Measurements from ENCODE around the gene DPP6.

DPP6 gene

DNA sequence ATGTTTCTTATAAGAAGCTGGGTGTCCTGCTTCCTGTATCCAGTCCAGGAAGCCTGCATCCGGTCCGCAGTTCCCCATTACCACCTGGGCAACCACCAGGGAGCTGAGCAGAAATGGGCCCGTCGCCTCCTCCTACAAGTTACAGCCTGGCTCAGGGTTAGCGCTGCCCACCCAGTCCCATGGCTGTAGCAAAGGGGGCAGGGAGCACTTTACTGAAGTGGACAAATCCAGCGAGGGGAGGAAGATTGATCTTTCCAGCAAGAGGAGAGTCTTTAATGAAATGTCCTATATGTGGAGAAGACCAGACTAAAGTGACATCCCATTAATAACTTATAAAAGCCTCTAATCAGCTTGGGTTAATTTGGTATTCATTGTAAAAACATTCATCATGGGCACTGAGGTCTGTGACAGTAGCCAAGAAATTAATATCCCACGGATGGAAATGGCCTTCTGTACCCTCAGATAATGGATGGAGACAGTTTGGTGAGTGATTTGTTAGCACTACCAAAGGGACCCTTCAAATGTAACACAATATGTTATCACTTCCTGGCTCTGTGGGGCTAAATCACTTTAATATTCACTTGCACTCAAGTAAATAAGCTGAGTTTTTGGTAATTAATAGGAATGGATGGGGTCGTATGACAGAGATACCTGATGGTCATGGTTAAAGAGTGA lies 627.3 kb downstream of the DPP6 start:
- DNase-seq = no peak

DNA sequence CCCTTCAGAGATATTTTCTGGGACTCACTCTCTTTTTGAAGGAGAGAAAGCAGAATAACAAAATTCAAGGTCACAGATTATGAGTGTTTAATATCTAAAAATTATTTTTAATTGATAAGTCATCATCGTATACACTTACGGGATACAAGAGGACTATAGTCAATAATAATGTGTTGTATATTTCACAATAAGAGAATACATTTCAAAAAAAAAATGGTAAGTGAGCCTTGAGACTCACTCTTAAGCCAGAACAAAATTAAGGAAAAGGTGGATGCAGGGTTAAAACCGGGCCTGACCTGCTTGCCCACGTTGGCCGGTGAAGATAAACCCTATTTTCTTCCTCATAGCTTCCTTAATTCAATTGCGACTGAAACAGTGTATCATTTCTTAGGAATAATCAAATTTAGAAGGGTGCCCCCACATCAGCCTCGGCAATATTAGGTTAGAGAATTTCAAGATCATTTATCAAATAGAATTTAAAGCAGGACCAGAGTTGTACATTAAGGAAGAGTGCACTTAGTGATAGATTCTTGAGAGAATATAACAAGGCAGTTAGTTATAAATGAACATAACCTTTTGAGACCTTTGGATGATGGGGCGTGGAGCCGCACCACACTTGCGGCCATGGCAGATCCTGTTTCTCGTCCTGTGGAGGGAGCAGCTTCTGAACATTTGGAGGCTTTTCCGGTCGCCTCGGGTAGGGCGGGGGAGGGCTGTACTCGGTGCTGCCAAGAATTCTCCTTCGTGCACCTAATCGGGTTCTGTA lies 628.9 kb downstream of the DPP6 start:
- no peak for DNase-seq

DNA sequence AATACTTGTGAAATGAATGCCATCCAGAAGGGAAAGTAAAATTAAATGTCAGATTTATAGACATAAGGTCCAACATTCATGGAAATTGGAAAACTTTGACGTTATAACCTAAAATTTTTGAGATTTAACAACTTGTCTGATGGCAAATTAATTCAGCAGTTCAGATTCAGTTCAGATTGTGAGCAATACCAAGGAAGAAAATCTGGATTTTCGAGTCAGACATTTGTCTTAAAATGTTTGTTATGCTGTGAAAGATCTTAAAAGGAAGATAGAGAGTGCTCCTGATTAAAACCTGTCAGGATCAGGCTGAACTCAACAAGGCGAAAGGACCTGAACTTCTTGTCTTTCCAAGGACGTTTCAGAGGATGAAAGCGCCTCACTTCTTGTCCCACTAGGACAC lies 629.8 kb downstream of the DPP6 start:
- no peak for DNase-seq

DNA sequence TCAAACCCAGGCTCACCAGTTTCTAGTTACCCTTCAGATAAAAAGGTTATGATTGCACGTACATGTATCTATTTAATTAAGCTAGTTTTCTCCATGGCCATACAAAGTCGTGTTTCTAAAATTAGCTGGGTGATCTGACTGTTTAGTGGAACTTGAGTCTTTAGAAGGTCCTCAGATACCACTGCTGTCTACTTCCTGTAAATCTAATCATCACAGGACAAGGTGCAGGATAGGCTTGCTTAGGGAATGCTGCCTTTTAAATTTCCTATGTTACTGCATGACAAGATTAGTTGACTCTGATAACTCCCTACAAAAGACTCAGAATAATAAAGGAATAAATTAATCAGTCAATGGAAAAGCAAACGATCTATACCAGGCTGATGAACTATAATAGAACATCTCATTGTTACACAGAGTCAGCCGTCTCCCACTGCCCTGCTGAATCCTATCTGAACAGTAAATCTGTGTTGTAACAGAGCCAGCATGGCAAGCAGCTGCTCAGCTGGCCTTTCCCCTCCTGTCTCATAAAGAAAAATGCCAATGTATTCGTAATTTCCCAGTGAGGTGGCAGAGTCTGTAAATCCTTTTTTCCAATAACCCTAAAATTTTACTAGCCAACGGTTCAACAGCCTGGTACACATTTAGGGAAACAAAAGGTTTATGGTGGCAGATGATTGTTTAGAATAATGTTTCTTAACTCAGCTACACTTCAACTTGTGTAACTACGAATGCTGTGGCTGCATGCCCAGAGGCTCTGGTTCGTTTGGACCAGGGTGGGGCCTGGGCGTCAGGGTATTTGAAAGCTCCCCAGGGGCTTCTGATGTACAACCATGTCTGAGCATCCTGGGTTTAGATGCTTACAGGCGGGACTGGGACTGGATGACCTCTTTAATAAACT lies 632.7 kb downstream of the DPP6 start:
- DNase-seq = no peak

DNA sequence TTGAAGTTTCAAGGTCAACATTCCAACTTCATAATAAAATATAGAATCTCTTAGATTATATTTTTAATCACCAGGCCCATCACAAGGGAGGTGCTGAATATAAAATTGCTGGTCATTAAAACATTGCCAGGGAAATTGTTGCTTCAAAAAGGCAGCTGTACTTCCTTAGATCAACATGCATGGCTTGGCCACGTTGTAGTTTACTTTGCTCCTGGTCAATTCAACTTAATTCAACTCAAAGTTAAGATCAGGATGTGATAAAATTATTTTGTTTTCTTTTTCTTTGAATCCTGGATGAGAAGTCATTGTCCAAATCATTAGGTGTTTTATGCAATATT lies 633.3 kb downstream of the DPP6 start:
- DNase-seq = no peak

DNA sequence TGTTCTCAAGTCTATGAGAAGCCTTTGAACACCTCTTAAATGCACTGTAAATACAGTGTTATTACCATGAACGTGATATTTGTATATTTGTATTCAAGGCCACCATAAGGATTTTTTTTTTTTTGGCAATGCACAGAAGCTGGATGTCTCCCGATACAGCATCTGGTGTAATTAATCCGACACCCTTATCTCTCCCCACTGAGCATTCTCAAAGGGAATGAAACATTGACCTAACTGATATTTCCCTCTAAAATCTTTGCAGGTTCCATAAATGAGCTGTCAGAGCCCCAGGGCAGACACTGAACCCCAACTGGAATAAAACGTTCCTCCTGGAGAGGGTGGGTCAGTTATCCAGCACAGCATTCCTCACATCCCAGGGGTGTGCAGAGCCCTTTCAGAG lies 634.1 kb downstream of the DPP6 start:
- DNase-seq = no peak

DNA sequence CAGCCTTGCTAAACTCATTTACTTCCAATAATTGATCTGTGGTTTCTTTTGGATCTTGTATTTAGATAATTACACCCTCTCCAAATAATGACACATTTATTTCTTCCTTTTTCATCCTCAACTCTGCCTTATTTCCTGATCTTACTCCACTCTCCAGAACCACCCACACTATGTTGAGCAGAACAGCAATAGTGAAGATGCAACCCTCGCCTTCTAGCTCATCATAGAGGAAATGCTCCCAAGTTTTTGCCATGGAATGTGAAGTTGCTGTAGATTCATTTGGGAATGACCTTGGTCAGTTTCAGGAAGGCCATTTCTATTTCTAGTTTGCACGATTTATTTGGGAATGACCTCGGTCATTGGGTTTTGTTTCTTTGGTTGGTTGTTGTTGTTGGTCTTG lies 636.8 kb downstream of the DPP6 start:
- no peak for DNase-seq

DNA sequence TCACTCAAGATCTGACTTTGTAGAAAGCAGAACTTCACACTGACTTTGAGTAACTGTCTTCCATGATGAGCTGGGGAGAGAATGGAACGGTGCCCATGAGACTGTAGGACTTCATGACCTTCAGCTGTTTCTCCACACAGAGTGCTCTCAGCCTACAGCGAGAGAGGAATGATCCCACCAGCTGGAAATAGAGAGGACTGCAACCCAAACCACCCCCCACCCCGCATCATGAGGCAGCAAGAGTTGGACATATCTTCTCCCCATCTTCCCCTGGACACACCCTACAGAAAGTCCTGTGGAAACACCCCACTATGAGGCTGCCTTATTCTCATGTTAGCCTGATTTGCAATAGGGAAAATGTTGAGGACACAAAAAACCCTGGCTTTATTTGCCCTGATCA lies 638.2 kb downstream of the DPP6 start:
- DNase-seq = no peak

DNA sequence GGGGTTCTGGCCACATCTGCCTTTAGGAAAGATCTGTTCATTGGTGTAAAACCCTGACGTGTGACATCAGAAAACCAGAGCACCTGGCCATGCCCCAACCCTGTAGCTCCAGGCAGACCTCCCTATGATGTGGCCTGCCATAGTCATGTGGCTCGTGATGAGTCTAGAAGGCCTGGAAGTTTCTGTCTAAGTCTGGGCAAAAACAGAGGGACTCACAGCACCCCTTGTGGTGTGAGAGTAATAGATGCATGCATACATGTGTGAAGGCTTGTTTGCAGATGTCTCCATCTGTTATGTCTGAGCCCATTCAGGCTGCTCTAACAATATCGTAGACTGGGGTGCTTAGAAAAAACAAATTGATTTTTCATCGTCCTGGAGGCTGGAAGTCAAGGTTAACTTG lies 641.5 kb downstream of the DPP6 start:
- no peak for DNase-seq

DNA sequence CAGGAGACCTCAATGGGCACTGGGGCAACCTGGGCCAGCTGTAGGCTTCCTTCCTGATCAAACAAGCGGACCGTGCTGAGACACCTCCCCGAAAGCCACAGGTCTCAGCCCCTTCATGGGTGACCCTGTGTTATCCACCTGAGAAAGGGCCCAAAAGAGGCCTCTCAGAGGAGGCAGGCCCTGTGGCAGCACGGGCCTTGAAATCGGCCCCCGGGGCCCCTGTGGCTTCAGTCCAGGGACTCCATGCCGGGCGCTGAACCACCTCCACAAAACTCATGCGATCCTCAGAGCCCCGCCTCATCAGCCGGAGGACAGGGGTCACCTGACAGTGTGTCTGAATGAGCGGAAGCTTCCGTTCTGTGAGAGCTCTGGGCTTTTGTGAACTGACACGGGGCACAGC lies 643.6 kb downstream of the DPP6 start:
- no peak for DNase-seq

DNA sequence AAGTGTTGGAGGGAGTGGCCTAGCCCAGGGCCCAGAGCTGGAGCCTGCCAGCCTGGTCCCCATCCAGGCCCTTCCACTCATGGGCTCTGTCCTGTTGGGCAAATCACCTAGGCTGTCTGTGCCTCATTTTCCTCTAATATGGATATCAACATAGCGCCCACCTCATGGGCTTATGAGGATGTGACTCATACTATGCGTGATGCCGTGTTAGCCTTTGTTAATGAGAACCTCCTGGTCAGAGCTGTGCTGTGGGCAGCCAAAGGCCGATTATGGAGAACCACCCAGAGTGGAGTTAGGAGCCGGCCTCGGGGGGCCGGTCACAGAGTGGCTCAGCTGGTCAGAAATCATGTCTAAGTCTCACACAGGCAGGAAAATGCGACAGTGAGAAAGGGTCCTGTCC lies 644.4 kb downstream of the DPP6 start:
- no peak for DNase-seq

DNA sequence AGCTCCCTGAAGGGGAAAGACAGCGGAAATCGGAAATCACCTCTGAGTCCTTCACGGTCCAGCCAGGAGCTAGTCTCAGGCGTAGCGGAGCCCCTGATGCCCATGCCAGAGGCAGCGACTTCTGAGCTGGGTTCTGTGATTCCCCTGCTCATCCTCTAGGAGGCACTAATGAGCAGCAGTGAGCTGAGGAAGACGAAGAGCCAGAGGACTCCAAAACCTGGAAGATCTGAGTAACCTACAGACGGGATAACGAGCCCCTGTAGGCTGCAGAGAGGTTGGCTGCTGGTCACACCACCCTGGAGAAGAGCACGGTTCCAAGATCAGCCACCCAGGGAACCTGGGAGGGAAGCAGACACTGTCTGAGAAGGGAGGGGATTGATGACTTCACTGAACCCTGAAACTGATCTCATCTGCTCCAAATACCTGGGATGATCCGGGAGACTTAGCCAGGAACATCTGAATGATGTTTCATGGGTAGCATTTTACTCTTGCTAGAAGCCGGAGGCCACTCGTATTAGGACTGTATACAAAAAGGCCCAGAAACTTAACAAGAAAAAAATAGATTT lies 646.6 kb downstream of the DPP6 start:
- no peak for DNase-seq

DNA sequence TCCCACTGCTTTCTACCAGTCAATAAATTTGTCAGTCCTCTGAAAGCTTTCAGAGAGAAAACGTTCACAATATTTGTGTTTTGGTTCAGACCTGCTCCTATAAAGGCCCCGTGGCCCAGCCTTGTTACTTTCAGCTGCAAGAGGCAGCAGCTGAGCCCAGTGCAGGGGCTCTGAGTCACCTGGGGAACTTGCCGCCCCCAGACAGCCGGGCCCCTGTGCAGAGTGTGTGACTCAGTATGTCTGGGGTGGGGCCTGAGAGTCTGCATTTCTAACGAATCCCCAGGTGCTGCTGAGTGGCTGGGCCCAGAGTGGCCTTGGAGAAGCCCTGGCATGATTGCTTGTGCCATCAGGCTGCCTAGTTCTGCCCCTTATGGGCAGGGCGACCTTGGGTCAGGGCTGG lies 647.2 kb downstream of the DPP6 start:
- no peak for DNase-seq

DNA sequence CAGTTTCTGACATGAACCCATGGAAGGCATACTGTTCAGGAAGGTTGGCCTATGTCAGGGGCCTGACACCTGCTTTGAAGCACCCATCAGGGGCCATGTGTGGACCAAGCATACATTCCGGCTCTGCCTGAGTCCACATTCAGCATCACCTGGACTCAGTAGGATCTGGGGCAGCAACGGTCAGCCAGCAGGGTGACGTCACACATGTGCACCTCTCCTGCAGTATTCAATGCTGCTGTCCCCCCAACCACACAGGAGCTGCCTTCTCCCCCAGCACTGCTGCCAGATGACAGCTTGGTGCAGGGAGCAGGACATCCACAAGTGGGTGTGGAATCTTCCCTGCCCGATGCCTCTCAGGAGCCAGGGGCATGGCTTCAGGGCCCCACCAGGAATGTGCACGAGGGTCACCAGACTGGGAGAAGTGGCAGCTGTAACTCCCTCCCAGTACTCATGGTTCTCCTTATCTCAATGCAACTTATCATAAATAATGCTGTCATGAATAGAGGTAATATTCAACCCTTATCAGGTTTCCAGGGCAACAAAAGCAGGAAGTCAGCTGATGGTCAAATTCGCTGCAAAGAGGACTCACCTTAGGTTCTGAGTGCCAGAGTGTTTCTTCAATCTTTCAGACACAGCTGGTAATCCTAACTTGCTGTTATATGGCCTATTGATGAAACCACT lies 657.8 kb downstream of the DPP6 start:
- DNase-seq = no peak

DNA sequence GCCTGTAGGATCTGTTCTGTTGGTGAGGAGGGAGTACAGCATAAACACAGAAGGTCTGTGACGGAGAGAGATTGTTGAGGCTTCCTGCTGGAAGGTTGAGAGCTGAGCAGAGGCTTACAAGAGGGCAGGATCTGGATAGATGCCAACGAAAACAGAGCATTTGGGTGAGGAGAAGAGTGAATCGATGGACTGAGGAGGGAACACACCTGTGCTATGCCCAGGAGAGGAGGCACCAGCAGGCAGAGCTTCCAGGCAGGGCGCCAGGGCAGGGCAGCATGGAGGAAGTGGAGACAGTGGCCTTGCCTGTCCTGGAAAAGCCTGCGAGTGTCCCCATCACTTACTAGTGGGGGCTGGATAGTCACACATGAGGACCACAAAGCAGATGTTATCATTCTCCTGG lies 667.8 kb downstream of the DPP6 start:
- DNase-seq = no peak

DNA sequence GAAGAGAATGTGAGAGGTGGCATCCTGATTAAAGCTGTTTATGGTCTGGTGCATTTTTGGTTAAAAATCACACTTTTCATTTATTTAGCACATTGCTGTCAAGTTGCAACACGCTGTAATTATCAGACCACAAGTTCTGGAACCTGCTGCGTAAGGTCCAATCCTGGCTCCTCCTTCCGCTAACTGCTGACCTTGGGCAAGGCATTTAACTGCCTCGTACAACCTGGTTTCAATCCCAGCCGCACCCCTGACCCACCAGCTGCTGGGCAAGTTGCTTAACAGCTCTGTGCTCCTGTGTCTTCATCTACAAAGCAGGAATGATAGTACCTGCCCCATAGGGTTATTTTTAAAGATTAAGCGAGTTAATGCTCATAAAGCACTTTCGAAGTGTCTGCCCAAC lies 668.9 kb downstream of the DPP6 start:
- no peak for DNase-seq

DNA sequence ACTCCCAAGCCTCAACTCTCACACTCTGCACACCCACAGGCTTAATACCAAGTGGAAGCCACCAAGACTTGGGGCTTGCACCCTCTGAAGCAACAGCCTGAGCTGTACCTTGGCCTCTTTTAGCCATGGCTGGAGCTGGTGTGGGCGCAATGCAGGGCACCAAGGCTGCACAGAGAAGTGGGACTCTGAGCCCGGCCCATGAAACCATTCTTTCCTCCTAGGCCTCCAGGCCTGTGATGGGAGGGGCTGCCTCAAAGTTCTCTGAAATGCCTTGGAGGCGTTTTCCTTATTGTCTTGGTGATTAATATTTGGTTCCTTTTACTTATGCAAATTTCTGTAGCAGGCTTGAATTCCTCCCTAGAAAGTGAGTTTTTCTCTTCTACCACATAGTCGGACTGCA lies 674.2 kb downstream of the DPP6 start:
- DNase-seq = no peak

DNA sequence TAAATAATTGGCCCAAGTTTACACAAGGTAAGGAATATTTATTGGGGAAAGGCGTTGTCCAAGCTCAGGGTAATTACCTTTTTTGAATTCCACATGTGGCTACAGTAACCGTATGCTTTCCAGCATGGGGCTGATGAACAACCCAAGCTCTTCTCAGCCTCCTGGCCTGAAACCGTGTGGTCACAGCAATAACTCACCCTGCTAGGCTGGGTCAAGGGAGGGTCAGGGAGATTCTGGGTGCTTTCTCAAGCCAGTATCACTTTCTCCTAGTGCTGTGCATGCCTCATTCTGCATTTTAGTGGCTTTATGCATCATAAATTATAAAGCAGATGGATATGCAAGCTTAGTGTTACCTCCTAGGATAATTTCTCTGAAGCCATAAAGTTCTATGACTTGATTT lies 676.9 kb downstream of the DPP6 start:
- no peak for DNase-seq

DNA sequence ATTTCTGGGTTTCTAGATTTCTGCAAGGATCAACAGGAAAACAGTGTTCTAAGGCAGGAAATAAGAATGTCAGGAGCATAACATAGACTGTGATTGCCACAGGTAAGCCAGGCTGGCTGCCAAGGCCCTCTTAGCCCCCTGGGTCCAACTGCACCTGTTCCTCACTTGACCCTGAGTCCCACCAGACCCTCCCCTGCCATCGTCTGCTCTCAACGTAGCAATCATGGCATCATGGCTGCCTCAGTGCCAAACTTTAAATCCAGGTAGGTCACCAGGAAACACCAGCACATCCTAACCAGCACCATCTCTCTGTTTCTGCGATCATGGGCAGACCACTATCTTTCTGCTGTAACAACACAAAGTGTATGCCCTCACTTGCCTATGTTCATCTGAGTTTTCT lies 683.6 kb downstream of the DPP6 start:
- DNase-seq = no peak

DNA sequence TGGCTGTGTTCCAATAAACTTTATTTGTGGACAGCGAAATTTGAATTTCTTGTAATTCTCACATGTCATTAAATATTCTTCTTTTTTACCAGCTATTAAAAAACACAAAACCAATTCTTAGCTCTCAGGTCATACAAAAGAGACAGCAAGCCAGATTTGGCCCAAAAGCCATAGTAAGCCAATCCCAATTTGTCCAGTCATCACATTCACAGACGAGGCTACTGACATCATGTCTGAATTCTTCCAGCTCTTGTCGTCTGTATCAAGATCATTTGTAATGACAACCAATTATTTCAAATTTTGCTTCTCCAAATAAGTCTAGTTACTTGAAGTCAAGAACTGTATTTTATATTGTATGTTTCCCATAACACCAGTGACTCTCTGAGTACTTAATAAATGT lies 684.2 kb downstream of the DPP6 start:
- no peak for DNase-seq

DNA sequence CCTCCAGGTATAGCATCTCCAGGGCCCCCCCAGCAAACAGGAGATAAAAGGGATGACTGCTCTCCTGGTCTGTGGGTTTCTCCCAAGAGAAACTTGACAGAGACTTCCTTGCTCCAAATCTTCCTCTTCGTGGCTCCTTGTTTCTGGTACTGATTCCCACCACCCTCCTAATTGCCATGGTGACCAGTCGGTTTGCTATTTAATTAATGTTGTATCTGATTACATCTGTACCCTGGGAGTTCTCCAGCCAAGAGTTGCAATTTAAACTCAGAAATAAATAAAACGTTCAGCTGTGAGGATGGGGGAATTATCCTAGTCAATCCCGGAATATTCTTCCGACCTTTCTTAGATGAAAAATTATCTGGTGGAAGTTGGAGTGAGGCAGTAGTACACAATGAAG lies 686.0 kb downstream of the DPP6 start:
- DNase-seq = no peak

DNA sequence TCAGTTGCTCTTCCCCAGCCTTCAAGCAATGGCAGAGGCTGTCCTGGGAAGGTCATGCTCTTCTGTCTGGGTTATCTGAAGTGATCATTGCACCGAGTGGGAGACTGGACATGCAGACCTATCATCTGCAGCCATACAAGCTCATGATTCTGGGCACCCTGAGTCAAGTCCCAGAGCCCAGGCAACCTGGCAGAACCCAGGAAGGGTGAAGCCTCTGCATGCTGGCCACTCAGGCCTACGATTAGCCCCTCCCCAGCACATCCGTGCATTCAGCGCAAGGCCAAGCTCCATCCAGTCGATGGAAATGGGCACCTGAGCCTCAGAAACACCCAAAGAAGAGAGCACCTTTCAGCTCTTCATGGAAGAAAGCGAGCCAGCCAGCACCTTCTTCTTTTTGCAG lies 688.9 kb downstream of the DPP6 start:
- DNase-seq = no peak

DNA sequence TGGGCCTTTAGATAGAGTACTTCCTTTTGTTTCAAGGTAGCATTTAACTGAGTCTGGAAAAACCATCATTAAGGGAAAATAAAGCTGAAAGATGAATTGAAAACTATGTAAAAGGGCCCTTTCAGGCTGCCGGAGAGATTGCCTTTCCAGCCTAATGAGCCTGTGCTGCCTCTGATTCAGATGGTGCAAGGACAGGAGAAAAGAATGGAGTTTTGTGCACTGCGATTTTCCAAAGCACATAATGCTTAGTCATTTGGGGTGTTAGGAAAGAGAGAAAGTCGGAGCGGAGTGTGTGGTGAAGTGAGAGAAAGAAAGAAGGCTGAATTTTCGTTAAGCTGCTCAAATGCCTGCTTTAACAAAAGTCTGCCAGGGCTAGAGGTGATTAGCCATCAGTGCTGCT lies 691.0 kb downstream of the DPP6 start:
- DNase-seq = no peak
